ENCODE data around the gene PC.
"Not testable (repeated sequence)": the region's sequence is repeated elsewhere in the genome, so short reads cannot be mapped to it uniquely, and the experiment has no call there.

DNA sequence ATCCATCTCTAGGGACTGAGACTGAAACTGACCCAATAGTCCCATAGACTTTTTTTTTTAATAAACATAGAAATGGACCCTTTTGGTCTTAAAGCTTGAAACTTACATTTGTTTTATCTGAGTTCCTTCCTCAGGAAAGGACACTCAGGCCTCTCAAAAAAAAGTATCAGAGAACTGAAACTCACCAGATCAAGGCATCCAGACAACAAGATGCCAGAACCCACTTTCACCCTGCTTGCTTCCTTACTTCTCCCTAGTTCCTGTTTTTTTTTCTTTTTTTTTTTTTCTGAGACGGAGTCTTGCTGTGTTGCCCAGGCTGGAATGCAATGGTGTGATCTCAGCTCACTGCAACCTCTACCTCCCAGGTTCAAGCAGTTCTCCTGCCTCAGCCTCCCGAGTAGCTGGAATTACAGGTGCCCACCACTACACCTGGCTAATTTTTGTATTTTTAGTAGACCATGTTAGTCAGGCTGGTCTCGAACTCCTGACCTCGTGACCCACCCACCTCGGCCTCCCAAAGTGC lies 3.6 kb upstream of the PC start:
- TF ChIP-seq EZH2phosphoT487 (IDR thresholded peaks at IDR 0.05; ENCODE audit: borderline replicate concordance, low read depth); GATA2 (CRISPR knock-in tag; IDR thresholded peaks at IDR 0.05): not testable (repeated sequence)

Data from SK-N-SH (cell line).